ENCODE results near the gene FAM25C.
A peak's percentile ranks its signal among the peaks of the same experiment; 100 is the strongest.
"Not testable (repeated sequence)": the region's sequence is repeated elsewhere in the genome, so short reads cannot be mapped to it uniquely, and the experiment has no call there.

The FAM25C gene

DNA sequence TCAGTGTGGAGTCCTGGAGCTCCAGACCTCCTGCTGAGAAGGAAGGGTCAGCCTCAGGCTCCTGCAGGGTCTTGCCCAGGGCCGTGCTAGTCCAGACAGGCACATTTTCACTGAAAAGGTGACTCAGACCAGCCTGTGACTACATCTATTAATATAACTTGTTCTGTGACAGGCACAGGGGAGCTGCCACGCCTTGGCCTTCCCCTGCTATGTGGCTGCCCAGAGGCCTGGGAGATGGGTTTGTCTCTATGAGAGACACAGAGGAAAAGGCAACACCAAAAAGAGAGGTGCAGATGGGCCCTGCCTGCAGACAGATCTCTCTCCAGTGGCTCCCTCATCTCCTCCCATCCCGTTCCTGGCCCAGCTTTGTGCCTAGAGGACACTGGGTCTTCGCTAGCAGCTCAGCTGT lies 10.0 kb downstream of the FAM25C start:
- not testable (repeated sequence) for H3K23ac ChIP-seq (ENCODE audit: low read length in 2 of 2); H3K4me1 ChIP-seq (ENCODE audit: control insufficient read depth, insufficient read depth, low read depth, low read length); H3K9me3 ChIP-seq (ENCODE audit: control insufficient read depth, low read length); H2BK12ac ChIP-seq (ENCODE audit: low read length in 2 of 2); H4K91ac ChIP-seq (ENCODE audit: low read length); H3K4me2 ChIP-seq (ENCODE audit: low read length, poor library complexity, severe bottlenecking); H3K27ac ChIP-seq (ENCODE audit: low read length, poor library complexity, severe bottlenecking); H3K27me3 ChIP-seq (ENCODE audit: control insufficient read depth in 1 of 2, insufficient read depth in 1 of 2, low read length in 2 of 2); DNase-seq; H2BK5ac ChIP-seq (ENCODE audit: low read depth, low read length, poor library complexity, severe bottlenecking); H3K9ac ChIP-seq (ENCODE audit: low read length); H3K4me3 ChIP-seq (ENCODE audit: insufficient read depth in 1 of 2, low read depth in 1 of 2, low read length in 2 of 2); H3K18ac ChIP-seq (ENCODE audit: low read depth in 1 of 2, low read length in 2 of 2); H4K8ac ChIP-seq (ENCODE audit: low read length); H3K4ac ChIP-seq (ENCODE audit: low read depth in 1 of 2, low read length in 2 of 2); H3K36me3 ChIP-seq (ENCODE audit: control insufficient read depth in 1 of 2, insufficient read depth in 2 of 2, low read depth in 1 of 2, low read length in 2 of 2); H3K14ac ChIP-seq (ENCODE audit: low read length in 2 of 2); H2AK5ac ChIP-seq (ENCODE audit: low read length, severe bottlenecking); H2BK120ac ChIP-seq (ENCODE audit: low read depth, low read length); H2BK15ac ChIP-seq (ENCODE audit: low read depth, poor library complexity, severe bottlenecking); H2AFZ ChIP-seq (ENCODE audit: low read depth, low read length); H3K79me1 ChIP-seq (replicated peaks; ENCODE audit: low read length, poor library complexity, severe bottlenecking)
- WGBS = no CpG with 5 or more reads among the region's 4 CpGs

DNA sequence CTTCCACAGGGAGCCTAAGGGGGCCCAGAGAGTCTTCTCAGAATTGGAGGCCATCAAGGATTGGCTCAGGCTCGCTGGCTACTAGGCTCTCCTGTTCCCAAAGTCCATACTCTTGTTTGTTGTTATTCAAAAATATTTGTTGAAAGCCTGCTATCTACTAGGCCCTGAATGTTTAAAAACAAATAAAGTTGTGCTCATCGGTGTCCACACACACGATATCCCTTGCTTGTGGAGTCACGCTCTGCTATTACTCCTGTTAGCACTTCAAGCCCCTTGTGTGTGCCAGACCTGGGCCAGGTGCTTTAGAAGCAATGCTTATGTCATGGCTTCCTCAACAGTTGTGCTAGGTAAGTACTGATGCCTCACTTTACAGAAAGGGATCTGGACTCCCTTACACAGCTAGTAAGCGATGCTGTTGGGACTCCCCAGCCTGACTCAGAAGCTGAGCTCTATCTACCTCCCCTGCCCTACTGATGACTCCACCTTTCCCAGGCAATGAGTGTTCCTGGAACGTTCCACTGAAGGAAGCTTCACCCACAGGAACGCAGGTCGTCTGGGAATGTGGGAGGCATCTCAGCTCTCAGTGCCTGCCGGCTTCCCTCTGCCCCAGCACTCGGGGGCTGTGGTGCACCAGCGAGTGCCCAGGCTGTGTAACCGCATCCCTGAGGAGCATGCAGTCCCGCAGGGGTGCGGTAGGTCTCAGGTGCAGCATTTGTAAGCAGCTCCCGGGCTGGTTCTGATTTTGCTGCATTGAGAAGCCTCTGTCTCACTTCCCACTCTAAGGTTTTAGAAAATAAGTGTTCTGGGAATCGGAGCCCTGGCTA lies 10.7 kb downstream of the FAM25C start:
- H2AK5ac ChIP-seq (ENCODE audit: low read length, severe bottlenecking); H2BK15ac ChIP-seq (ENCODE audit: low read depth, poor library complexity, severe bottlenecking); H3K79me1 ChIP-seq (replicated peaks; ENCODE audit: low read length, poor library complexity, severe bottlenecking); H3K27me3 ChIP-seq (ENCODE audit: control insufficient read depth in 1 of 2, insufficient read depth in 1 of 2, low read length in 2 of 2); H3K36me3 ChIP-seq (ENCODE audit: control insufficient read depth in 1 of 2, insufficient read depth in 2 of 2, low read depth in 1 of 2, low read length in 2 of 2); H2AFZ ChIP-seq (ENCODE audit: low read depth, low read length); H3K9ac ChIP-seq (ENCODE audit: low read length); H3K4ac ChIP-seq (ENCODE audit: low read depth in 1 of 2, low read length in 2 of 2); H3K23ac ChIP-seq (ENCODE audit: low read length in 2 of 2); H4K91ac ChIP-seq (ENCODE audit: low read length); H3K14ac ChIP-seq (ENCODE audit: low read length in 2 of 2); H3K4me1 ChIP-seq (ENCODE audit: control insufficient read depth, insufficient read depth, low read depth, low read length); H3K4me3 ChIP-seq (ENCODE audit: insufficient read depth in 1 of 2, low read depth in 1 of 2, low read length in 2 of 2); H3K18ac ChIP-seq (ENCODE audit: low read depth in 1 of 2, low read length in 2 of 2); H3K4me2 ChIP-seq (ENCODE audit: low read length, poor library complexity, severe bottlenecking); H2BK5ac ChIP-seq (ENCODE audit: low read depth, low read length, poor library complexity, severe bottlenecking); H2BK12ac ChIP-seq (ENCODE audit: low read length in 2 of 2); H2BK120ac ChIP-seq (ENCODE audit: low read depth, low read length); H4K8ac ChIP-seq (ENCODE audit: low read length); H3K9me3 ChIP-seq (ENCODE audit: control insufficient read depth, low read length): not testable (repeated sequence)
- whole genome bisulfite sequencing = 73% methylated on average over 7 of the region's 16 CpGs
- peak; percentile 40 for DNase-seq
- H3K27ac ChIP-seq (ENCODE audit: low read length, poor library complexity, severe bottlenecking) = peak overlapping the region; percentile 69

DNA sequence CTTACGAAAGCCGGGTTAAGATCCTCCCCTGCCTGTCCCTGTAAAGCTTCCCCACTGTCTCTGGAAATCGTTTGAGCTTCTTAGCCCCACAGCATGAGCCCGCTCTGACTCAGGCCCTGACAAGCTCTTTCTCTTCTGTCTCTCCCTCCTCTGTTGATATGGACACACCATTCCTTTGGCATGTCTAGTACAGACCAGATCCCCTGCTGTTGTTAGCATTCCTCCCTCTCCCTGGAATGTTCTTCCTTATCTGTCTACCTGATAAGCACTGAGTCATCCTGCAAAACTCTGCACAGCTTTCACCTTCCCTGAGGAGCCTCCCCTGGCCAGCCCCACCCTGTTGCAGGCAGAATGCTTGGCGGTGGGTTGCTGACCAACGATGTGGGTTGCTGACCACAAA lies 11.6 kb downstream of the FAM25C start:
- not testable (repeated sequence) for H2BK15ac ChIP-seq (ENCODE audit: low read depth, poor library complexity, severe bottlenecking); H3K4ac ChIP-seq (ENCODE audit: low read depth in 1 of 2, low read length in 2 of 2); H3K23ac ChIP-seq (ENCODE audit: low read length in 2 of 2); H2BK120ac ChIP-seq (ENCODE audit: low read depth, low read length); H3K27me3 ChIP-seq (ENCODE audit: control insufficient read depth in 1 of 2, insufficient read depth in 1 of 2, low read length in 2 of 2); H3K79me1 ChIP-seq (replicated peaks; ENCODE audit: low read length, poor library complexity, severe bottlenecking); H4K91ac ChIP-seq (ENCODE audit: low read length); H2BK12ac ChIP-seq (ENCODE audit: low read length in 2 of 2); H3K9ac ChIP-seq (ENCODE audit: low read length); H4K8ac ChIP-seq (ENCODE audit: low read length); H2AK5ac ChIP-seq (ENCODE audit: low read length, severe bottlenecking); H3K27ac ChIP-seq (ENCODE audit: low read length, poor library complexity, severe bottlenecking); H3K14ac ChIP-seq (ENCODE audit: low read length in 2 of 2); H3K18ac ChIP-seq (ENCODE audit: low read depth in 1 of 2, low read length in 2 of 2); H3K36me3 ChIP-seq (ENCODE audit: control insufficient read depth in 1 of 2, insufficient read depth in 2 of 2, low read depth in 1 of 2, low read length in 2 of 2); DNase-seq; H2AFZ ChIP-seq (ENCODE audit: low read depth, low read length); H3K4me3 ChIP-seq (ENCODE audit: insufficient read depth in 1 of 2, low read depth in 1 of 2, low read length in 2 of 2); H3K4me1 ChIP-seq (ENCODE audit: control insufficient read depth, insufficient read depth, low read depth, low read length); H3K4me2 ChIP-seq (ENCODE audit: low read length, poor library complexity, severe bottlenecking); H2BK5ac ChIP-seq (ENCODE audit: low read depth, low read length, poor library complexity, severe bottlenecking); H3K9me3 ChIP-seq (ENCODE audit: control insufficient read depth, low read length)
- no CpG with 5 or more reads among the region's 6 CpGs for WGBS

DNA sequence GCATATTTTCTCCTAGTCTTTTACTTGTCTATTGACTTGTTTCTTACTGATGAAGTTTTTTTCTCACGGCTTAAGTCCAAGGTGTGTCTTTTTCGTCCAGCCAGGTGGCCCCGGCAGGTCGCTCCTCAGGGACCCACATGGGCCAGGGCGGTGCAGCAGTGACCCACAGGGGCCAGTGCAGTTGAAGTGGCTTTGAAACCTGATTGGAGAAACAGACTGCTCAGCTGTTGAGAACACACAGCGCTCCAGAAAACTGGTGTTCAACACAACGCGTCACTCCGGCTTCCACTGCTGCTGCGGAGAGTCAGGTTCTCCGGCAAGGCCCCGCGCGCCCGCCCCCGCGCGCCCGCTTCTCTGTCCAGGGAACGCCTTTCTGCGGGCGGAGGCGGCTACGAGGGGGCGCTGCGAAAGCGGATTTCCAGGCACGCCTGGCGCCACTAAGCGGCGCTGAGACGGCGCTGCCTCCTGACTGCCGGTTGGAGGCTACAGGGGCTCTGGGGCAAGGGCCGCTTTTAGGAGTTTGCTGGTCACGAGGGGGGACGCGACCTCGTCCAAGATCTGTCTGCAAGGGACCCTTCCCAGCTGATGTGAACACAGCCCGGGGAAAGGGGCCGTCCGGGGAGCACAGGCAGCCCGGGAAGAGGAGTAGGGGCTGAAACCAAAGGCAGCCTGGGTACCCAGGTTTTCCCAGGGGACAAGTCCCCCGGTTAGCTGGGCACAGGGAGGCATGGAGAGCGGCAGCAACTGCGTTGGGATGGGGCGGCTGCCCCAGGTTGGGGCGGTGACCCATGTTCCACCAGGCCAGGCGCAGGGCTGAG lies 13.0 kb downstream of the FAM25C start:
- not testable (repeated sequence) for H3K23ac ChIP-seq (ENCODE audit: low read length in 2 of 2); H2BK12ac ChIP-seq (ENCODE audit: low read length in 2 of 2); H3K9ac ChIP-seq (ENCODE audit: low read length); H3K14ac ChIP-seq (ENCODE audit: low read length in 2 of 2); H3K79me1 ChIP-seq (replicated peaks; ENCODE audit: low read length, poor library complexity, severe bottlenecking); H3K4me3 ChIP-seq (ENCODE audit: insufficient read depth in 1 of 2, low read depth in 1 of 2, low read length in 2 of 2); H3K36me3 ChIP-seq (ENCODE audit: control insufficient read depth in 1 of 2, insufficient read depth in 2 of 2, low read depth in 1 of 2, low read length in 2 of 2); H3K4me1 ChIP-seq (ENCODE audit: control insufficient read depth, insufficient read depth, low read depth, low read length); H2AK5ac ChIP-seq (ENCODE audit: low read length, severe bottlenecking); H3K27me3 ChIP-seq (ENCODE audit: control insufficient read depth in 1 of 2, insufficient read depth in 1 of 2, low read length in 2 of 2); H3K9me3 ChIP-seq (ENCODE audit: control insufficient read depth, low read length); H2AFZ ChIP-seq (ENCODE audit: low read depth, low read length); H2BK5ac ChIP-seq (ENCODE audit: low read depth, low read length, poor library complexity, severe bottlenecking)
- peak overlapping the region; percentile 77 for H3K27ac ChIP-seq (ENCODE audit: low read length, poor library complexity, severe bottlenecking)
- H2BK15ac ChIP-seq (ENCODE audit: low read depth, poor library complexity, severe bottlenecking) = peak overlapping the region; percentile 80
- H3K4ac ChIP-seq (ENCODE audit: low read depth in 1 of 2, low read length in 2 of 2) = peak overlapping the region in 1 of 2 experiments; percentile 51
- WGBS = no CpG with 5 or more reads among the region's 49 CpGs
- H4K8ac ChIP-seq (ENCODE audit: low read length) = peak overlapping the region; percentile 69
- peak overlapping the region; percentile 75 for H4K91ac ChIP-seq (ENCODE audit: low read length)
- DNase-seq = peak; percentile 6
- peak overlapping the region; percentile 34 for H2BK120ac ChIP-seq (ENCODE audit: low read depth, low read length)
- peak overlapping the region; percentile 53 for H3K4me2 ChIP-seq (ENCODE audit: low read length, poor library complexity, severe bottlenecking)
- peak overlapping the region; percentile 70 to 76 for H3K18ac ChIP-seq (ENCODE audit: low read depth in 1 of 2, low read length in 2 of 2)

All from mesenchymal stem cell (in vitro differentiated cells and primary cell).